KMS-11 (cell line): ENCODE data around the gene SETD1B.

Experiments
- H2AFZ ChIP-seq: fragments of 200-600 bp; sonication (generic); 2 replicates; pipeline ENCODE4 v1.6.1; 2016; ENCODE audit warnings: antibody characterized with exemption, mixed run types, low read depth
- H3K27ac ChIP-seq: fragments of 200-600 bp; sonication (generic); 2 replicates; pipeline ENCODE4 v1.6.1; 2016; ENCODE audit warnings: mild to moderate bottlenecking, mixed run types
- H3K27me3 ChIP-seq: fragments of 200-600 bp; sonication (generic); 2 replicates; pipeline ENCODE4 v1.6.1; 2017; ENCODE audit warnings: mild to moderate bottlenecking, low read depth, mixed run types, moderate library complexity; ENCODE audit not compliant: insufficient read depth
- H3K36me3 ChIP-seq: fragments of 200-600 bp; sonication (generic); 2 replicates; pipeline ENCODE4 v1.6.1; 2017; ENCODE audit warnings: mild to moderate bottlenecking, mixed run types; ENCODE audit not compliant: insufficient read depth
- H3K4me1 ChIP-seq: fragments of 200-600 bp; sonication (generic); 2 replicates; pipeline ENCODE4 v1.6.1; 2016; ENCODE audit warnings: mild to moderate bottlenecking, low read depth, mixed run types; ENCODE audit not compliant: poor library complexity, severe bottlenecking
- H3K4me2 ChIP-seq: fragments of 200-600 bp; sonication (generic); 2 replicates; pipeline ENCODE4 v1.7.0; 2016; ENCODE audit warnings: mild to moderate bottlenecking, mixed run types
- H3K4me3 ChIP-seq: fragments of 200-600 bp; sonication (generic); IDR thresholded peaks from 2 replicates; pipeline ENCODE4 v1.6.1; 2017; ENCODE audit warnings: low read depth, low read length, mixed read lengths; ENCODE audit not compliant: insufficient read depth
- H3K79me2 ChIP-seq: fragments of 200-600 bp; sonication (generic); 2 replicates; pipeline ENCODE4 v1.6.1; 2016; ENCODE audit warnings: low read depth, mixed run types; ENCODE audit not compliant: insufficient read depth
- H3K9ac ChIP-seq: fragments of 200-600 bp; sonication (generic); 2 replicates; pipeline ENCODE4 v1.6.1; 2016; ENCODE audit warnings: mild to moderate bottlenecking, mixed run types
- H4K20me1 ChIP-seq: fragments of 200-600 bp; sonication (generic); 2 replicates; pipeline ENCODE4 v1.6.1; 2016; ENCODE audit warnings: mild to moderate bottlenecking, mixed run types; ENCODE audit not compliant: insufficient read depth
- TF ChIP-seq, protein P1 (sequence below): fragments of 200-600 bp; sonication (generic); conservative IDR thresholded peaks from 2 replicates; pipeline ENCODE4 v1.6.1; 2017; ENCODE audit warnings: low read depth, mild to moderate bottlenecking, antibody characterized with exemption, low read length, moderate library complexity, mixed read lengths

SETD1B gene

DNA sequence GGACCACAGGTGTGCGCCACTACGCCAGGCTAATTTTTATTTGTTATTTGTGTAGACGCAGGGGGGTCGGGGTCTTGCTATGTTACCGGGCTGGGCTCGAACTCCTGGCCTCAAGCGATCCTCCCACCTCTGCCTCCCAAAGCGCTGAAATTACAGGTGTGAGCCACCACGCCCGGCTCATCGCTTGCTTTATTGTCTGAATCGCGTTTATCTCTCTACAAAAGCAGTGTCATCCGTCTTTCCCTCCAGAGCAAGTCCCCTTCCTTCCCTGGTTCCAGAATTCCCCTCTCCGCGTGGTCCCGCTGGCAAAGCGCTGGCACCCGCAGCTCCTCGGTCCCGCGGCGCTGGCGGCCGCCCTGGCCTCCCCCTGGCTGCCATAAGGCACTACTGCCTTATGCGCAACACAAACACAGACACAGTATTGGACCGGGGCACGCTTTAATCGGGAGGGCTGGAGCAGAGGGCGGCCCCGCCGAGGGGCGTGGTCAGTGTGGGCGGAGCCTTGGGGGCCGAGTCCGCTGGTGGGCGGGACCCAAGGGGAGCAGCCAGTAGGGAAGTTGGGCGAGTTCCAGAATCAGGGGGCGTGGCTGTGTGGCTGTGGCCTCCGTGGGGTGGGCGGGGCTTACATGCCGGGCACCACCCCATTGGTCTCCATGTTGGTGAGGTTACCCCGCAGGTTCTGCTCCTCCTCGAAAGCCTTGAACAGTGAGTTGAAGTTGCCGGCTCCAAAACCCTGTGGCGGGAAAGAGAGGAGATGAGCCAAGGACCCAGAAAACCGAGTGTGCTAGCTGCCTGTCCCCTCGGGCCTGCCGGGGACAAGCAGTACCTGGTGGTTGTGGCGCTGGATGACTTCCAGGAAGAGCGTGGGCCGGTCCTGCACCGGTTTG lies 35.5 kb downstream of the SETD1B start:
- peak overlapping the region; percentile 44; the same call in 1 of the 2 replicates for H3K9ac ChIP-seq
- H3K79me2 ChIP-seq, result no peaks in the 10 kb centered on the region
- peak overlapping the region; percentile 59; the same call in 1 of the 2 replicates for H3K4me2 ChIP-seq
- no peaks in the 10 kb centered on the region for H3K36me3 ChIP-seq
- H4K20me1 ChIP-seq, result no peaks in the 10 kb centered on the region
- peak overlapping the region; percentile 71; the same call in 1 of the 2 replicates for H2AFZ ChIP-seq
- H3K4me3 ChIP-seq, result no peak overlapping the region
- H3K27ac ChIP-seq, result 0 out of 2 replicates have a peak overlapping the region, but pooled peaks have one; percentile 22
- TF ChIP-seq, protein P1, sequence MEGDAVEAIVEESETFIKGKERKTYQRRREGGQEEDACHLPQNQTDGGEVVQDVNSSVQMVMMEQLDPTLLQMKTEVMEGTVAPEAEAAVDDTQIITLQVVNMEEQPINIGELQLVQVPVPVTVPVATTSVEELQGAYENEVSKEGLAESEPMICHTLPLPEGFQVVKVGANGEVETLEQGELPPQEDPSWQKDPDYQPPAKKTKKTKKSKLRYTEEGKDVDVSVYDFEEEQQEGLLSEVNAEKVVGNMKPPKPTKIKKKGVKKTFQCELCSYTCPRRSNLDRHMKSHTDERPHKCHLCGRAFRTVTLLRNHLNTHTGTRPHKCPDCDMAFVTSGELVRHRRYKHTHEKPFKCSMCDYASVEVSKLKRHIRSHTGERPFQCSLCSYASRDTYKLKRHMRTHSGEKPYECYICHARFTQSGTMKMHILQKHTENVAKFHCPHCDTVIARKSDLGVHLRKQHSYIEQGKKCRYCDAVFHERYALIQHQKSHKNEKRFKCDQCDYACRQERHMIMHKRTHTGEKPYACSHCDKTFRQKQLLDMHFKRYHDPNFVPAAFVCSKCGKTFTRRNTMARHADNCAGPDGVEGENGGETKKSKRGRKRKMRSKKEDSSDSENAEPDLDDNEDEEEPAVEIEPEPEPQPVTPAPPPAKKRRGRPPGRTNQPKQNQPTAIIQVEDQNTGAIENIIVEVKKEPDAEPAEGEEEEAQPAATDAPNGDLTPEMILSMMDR, result no peak
- H3K4me1 ChIP-seq, result no peaks in the 10 kb centered on the region
- no peaks in the 10 kb centered on the region for H3K27me3 ChIP-seq

DNA sequence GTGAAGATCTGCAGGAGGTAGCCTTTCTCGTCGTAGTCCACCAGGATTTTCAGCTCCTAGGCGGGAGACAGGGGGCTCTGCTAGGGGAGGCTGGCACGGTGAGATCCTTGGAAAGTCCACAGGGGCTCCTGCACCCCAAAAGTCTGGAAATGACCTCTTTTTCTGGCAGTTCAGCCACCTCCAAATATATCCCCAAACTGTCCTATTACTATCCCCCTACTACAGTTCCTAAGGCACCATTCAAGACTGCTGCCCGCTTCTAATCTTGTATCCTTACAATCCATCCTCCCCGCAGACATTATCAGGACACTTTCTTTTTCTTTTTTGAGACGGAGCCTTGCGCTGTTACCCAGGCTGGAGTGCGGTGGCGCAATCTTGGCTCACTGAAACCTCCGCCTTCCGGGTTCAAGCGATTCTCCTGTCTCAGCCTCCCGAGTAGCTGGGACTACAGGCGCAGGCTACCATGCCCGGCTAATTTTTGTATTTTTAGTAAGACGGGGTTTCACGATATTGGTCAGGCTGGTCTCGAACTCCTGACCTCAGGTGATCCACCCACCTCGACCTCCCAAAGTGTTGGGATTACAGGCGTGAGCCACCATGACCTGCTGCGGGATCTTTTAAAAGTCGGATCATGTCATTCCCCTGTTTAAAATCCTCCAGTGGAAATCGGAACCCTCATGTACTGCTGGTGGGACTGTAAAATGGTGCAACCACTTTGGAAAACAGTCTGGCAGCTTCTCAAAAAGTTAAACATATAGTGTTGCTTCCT lies 36.4 kb downstream of the SETD1B start:
- Histone ChIP-seq H3K27ac (0 out of 2 replicates have a peak overlapping the region, but pooled peaks have one; percentile 22), H2AFZ (peak overlapping the region; percentile 71; the same call in 1 of the 2 replicates), H3K4me1 (no peaks in the 10 kb centered on the region), H3K27me3 (no peaks in the 10 kb centered on the region), H4K20me1 (no peaks in the 10 kb centered on the region), H3K79me2 (no peaks in the 10 kb centered on the region), H3K4me3 (no peak overlapping the region), H3K9ac (peak overlapping the region; percentile 44; the same call in 1 of the 2 replicates), H3K4me2 (peak overlapping the region; percentile 59), H3K36me3 (no peaks in the 10 kb centered on the region)
- TF ChIP-seq, protein P1, result no peak

DNA sequence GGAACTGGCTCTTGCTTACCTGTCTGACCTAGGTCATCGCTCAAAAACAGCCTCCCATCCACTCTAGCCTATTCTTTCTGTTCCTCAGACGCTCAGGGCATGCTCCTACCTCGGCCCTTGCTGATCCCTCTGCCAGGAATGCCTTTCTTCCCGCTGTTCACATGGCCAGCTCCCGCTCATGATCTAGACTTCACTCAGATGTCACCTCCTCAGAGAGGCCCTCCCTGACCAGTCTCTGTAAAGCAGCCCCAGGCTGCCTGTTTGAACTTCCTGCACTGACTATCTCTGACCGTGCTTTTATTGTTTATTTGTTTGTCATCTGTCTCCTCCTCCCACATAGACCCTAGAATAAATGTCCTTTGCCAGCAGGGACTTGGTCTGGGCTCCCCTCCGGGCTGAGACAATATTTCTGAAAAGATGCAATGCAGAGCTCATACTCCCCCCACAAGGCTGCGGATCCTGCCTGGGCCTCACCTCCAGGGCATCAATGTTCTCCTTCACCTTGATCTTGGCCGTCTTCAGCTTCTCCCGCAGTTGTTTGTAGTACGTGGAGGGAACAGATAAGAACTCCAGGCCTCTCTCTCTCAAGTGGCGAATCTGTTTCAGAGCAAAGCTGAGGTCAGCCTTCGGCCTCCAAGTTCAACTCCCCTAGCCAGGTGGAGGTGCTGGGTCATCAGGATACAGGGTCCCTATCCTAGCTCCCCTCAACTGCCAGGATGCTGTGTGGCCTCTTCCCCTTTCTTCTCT lies 39.6 kb downstream of the SETD1B start:
- H3K4me1 ChIP-seq, result no peaks in the 10 kb centered on the region
- TF ChIP-seq, protein P1, result no peak
- no peak overlapping the region for H3K9ac ChIP-seq
- H2AFZ ChIP-seq, result no peak overlapping the region
- no peaks in the 10 kb centered on the region for H3K79me2 ChIP-seq
- no peaks in the 10 kb centered on the region for H3K27me3 ChIP-seq
- no peaks in the 10 kb centered on the region for H4K20me1 ChIP-seq
- H3K36me3 ChIP-seq, result no peaks in the 10 kb centered on the region
- H3K4me2 ChIP-seq, result no peak overlapping the region
- no peak overlapping the region for H3K4me3 ChIP-seq
- no peak overlapping the region for H3K27ac ChIP-seq

DNA sequence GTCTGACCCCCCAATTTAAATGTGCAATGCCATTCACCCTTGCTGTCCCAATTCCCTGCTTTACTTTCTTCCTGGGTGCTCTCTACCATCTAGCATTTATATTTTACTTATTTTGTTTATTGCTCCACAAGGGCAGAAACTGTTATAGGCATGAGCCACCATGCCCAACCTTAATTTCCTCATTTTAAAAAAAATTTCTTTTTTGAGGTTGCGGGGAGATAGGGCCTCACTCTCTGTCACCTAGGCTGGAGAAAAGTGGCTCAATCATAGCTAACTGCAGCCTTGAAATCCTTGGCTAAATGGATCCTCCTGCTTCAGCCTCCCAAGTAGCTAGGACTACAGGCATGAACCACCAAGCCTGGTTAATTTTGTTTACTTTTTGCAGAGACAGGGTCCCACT lies 41.9 kb downstream of the SETD1B start:
- Histone ChIP-seq H3K36me3 (no peaks in the 10 kb centered on the region), H3K27me3 (no peaks in the 10 kb centered on the region), H3K9ac (no peak overlapping the region), H2AFZ (no peak overlapping the region), H3K79me2 (no peaks in the 10 kb centered on the region), H3K4me1 (no peaks in the 10 kb centered on the region), H3K4me2 (no peak overlapping the region), H3K27ac (no peak overlapping the region), H3K4me3 (no peak overlapping the region), H4K20me1 (no peaks in the 10 kb centered on the region)
- TF ChIP-seq, protein P1, result no peak
